Adrenal gland (tissue), 5 donors: ENCODE measurements around the gene SLC9A2.

ENCODE experiments used
- CTCF ChIP-seq, 6 experiments: fragments of 450-650 bp in 4 of 6; fragments of 200-600 bp in 2 of 6; sonication (generic) in 1 of 6; IDR thresholded peaks; 1 replicate in 5 of 6; 2 replicates in 1 of 6; pipeline versions ENCODE4 v1.5.1 to v1.8.0; 2016 to 2021; ENCODE audit warnings: antibody characterized with exemption in 6 of 6, mild to moderate bottlenecking in 2 of 6, moderate library complexity in 1 of 6
- POLR2A ChIP-seq, 2 donors: fragments of 450-650 bp; IDR thresholded peaks; one replicate each; pipeline ENCODE4 v1.6.1; 2017; ENCODE audit warnings: antibody characterized with exemption in 2 of 2, mild to moderate bottlenecking in 2 of 2, moderate library complexity in 1 of 2
- donor health status: DM: no; HTN: no; CAD: no.

- TF ChIP-seq CTCF (IDR thresholded peaks at IDR 0.05) = no peak
- TF ChIP-seq POLR2A (IDR thresholded peaks at IDR 0.05) = no peak
Observed at GRCh38 chr2:102690012-102690411, 70.7 kb downstream of the SLC9A2 start.
